ENCODE results near the gene SCAPER.
A peak's percentile ranks its signal among the peaks of the same experiment; 100 is the strongest.
"Not testable (repeated sequence)": the region's sequence is repeated elsewhere in the genome, so short reads cannot be mapped to it uniquely, and the experiment has no call there.

Gene SCAPER

DNA sequence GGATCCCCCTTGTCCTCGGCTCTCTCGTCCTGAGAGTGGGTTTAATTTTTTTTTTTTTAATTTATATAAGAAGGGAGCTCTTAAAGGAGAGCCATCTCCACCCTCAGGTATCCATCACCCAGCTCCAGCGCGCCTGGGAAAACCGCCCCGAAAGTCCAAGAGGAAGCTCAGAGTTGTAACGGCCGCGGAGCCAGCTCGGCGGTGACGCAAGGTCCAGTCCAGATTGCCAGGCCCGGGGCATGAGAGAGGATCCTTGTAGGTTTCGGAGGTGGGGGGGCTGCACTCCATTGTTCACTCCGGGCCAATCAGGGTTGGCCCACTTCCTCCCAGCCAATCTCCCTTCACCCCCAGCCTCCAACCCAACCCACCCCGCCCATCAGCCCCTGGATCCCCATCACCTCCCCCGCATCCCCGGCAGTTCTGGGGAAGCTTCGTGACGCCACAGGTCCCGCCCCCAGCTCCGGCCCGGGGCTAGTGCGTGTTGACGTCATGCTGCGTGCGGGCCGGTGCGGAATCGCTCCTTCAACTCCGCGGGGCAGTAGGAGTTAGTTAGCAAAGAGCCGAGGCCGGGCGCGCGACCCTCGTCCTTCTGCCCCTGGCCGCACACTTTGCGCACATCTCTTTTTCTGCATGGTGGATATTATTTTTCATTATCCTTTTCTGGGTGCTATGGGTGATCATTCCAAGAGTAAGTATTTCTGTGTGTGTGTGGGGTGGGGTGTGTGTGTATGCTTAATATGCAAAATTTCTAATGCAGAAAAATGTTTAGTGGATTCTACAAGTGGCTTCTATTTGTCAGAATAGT lies 568.7 kb downstream of the SCAPER start, which contains the start of gene ISL2:
ISL2 (plus strand) TSS at position 520 of the 805 bp plus-strand sequence; CDS start at position 631, 111 bp downstream.
- DNase-seq, result peak; percentile 98

DNA sequence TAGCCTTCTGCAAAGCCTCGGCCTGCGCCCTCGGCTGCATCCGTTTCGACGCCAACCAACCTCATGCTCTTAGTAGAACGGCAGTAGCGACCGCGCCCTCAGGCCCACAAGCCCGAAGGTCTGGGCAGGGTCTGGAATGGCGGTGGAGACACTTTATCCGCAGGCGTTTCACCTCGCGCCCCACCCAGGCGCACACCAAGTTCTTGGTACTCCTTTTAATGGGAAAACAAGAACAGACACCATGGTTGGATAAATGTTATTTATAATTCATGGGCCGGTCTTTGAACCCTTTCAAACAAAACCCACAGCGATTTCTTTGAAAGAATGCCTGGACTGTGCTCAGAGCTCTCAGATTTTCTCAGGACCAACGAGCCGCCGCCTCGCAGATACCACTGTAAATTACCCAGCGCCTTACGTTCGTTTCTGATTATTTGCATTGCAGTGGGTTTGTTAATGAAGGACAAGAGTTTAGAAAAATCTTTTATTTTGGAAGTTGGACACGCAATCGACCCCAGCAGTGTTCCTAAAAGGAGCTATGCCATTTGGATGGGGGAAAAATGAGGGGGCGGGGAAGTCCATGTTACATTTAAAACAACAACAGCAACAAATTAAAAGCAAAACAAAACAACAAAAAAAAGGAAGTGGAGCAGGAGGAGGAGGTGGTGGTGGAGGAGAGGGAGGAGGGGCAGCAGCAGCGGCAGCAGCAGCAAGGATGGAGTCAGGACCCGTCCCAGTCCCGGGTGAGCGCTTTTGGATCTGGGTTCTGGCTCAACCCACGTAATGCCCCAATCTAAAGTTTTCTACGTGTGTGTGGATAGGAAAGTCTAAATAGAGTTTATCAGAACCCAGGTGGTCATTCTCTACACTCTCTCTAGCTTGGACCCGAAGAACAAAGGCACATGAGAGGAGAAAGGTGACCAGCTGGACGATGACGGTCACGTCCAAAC lies 569.6 kb downstream of the SCAPER start:
- peak; percentile 84 for DNase-seq

DNA sequence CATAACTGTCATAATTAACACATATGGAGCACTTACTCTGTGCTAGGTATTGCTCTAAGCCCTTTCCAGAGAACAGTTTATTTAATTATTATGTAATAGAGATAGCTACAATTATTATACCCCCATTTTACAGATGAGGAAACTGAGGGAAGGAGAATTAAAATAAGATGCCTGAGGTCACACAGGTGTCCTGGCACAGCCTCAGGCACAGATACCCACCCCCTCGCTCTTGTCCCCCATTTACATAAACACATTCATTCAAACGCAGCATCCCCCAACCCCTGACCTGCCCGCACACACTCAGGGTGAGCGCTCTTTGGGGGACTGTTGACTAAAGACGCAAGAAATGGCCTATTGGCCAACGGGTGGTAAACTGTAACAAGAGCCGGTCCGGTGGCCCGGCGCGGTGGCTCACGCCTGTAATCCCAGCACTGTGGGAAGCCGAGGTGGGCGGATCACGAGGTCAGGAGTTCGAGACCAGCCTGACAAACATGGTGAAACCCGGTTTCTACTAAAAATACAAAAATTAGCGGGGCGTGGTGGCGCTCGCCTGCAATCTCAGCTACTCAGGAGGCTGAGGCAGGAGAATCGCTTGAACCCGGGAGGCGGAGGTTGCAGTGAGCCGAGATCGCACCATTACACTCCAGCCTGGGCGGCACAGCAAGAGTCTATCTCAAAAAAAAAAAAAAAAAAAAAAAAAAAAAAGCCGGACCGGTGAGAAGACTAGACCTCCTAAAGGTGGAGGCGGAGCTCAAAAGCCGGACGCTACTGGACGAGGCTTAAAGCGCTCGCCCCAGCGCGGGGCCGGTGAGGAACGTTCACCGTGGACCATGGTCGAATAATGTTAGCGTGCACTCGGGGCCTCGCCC lies 570.5 kb downstream of the SCAPER start:
- no peak for DNase-seq

DNA sequence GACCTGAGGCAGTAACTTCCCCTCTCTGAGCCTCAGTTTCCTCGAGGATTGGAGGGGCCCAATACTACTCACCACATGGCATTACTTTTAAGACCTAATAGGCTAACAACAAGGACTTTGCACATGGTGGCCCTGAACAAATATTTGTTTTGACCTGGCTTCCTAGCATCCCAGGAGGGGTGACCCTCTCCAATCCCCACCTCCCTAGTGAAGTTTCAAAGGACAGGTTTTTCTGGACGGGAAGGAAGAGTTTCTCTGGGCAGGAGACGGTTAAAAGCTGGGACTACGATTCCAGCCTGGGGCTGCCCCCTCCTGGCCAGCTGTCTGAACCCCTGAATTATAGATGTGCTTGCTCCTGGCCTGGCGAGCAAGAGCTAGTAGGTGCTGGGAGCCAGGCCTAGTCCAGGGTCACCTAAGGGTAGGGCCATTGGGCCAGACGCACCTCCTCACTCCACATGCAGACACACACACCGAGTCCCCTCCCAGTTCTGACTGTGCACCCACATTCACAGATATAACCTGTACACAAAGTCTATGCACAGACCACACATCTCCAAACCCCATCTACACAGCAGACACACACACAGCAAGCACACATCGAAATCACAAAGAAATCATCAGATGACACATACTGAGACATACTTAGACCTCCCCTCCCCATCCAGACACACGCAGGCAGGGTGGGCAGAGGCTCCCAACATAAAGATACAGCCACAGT lies 571.3 kb downstream of the SCAPER start:
- DNase-seq, result peak; percentile 26

DNA sequence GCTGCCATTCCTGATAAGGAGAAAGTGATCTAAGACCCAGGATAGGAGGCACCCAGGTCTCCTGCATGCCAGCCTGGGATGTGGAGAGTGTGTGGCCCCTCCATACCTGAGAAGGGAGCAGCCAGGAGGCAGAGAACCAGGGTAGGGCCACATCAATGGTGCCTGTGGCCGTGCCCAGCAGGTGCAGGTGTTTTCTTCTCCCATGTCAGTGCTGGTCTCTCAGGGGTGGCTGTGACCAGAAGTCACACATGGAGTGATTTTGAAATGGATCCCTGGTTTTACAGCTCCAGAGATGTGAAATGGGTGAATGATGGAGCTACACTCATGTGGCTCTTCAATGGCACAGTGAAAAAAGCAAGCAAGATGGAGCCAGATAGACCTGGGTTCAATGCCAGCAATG lies 571.8 kb downstream of the SCAPER start:
- no peak for DNase-seq

DNA sequence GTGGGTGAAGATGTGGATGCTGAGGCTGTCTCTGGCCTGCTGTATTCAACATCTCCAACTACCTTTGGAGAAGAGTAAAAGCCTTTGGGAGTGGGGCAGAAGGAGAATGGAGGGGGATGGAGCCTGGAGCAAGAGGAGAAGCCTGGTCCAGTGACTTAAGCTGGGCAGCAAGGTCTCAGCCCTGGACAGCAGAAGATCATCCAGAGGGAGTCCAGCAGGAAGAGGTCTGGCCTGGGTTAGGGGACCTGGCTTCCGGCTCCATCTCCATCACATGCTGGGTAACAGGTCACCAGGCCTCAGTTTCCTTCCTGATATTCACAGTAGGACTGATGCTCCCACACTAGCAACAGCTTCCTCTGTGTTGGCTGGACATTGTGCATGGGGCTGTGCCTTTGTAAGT lies 572.3 kb downstream of the SCAPER start:
- no peak for DNase-seq

DNA sequence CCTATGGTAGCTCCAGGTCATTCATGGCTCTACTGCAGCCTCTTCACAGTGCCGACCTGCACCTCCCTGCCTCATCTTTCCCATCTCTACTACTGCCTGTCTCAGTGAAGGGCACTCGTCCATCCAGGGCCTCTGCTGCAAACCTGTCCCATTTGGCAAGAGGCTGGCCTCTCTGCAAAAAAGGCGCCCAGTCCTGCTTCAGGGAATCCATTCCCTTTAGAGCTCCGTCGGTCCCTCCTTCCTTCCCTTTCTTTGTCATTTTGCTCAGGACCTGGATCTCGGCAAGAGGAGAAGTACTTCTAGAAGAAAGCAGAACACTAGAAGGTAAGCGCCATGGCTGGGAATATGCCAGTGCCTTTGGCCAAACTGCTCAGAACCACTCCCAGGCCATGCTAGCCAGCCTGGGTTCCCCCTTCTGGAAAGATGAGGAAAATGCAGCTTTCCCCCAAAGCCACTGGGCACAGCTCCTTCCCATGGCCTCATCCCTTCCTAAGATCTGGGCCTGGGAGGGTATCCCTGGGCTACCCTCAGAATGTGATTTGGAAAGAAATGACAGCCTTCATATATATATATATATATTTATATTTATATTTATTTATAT lies 575.0 kb downstream of the SCAPER start:
- DNase-seq, result peak; percentile 72

DNA sequence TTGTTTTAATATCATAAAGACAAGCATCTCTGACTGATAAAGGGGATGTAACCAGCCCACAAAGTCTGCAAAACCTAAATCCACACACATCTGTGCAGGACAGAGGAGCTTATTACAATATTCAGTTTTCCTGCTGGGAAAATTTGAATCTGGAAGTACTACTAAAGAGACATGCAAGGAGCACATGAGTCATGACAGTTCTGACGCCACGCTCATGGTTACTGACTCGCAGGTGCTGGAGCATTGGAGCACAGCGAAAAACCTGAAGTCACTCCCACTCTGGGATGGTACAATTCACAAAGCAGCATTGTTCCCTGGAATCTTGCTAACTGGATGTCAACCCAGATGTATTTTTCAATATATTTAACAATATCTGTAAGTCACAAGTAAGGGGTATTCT lies 576.2 kb downstream of the SCAPER start:
- no peak for DNase-seq

DNA sequence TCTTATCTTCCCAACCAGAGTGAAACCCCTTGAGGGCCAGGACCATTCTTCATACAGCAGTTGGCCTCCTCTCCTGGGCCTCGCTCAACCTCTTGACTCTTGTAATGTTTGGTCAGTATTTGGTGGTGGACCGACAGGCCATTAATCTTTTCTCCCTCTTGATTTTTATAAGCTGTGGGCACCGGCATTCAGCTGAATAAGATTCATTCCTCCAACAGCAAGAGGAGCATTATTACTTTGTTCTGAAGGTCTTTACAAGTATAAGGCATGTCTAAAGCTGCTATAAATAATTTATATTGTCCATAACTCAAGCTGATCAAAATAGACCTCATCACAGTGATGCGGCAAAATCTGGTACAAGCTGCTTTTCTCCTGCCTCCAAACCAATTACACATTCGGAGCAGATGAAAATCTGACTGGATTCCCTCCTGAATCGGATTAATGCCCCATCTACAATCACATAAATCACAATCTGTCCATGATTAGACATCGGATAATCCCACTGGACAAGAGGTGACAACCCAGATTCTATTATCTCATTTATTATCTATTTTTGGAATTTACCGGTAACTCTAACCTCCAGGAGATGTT lies 576.9 kb downstream of the SCAPER start:
- DNase-seq, result no peak

DNA sequence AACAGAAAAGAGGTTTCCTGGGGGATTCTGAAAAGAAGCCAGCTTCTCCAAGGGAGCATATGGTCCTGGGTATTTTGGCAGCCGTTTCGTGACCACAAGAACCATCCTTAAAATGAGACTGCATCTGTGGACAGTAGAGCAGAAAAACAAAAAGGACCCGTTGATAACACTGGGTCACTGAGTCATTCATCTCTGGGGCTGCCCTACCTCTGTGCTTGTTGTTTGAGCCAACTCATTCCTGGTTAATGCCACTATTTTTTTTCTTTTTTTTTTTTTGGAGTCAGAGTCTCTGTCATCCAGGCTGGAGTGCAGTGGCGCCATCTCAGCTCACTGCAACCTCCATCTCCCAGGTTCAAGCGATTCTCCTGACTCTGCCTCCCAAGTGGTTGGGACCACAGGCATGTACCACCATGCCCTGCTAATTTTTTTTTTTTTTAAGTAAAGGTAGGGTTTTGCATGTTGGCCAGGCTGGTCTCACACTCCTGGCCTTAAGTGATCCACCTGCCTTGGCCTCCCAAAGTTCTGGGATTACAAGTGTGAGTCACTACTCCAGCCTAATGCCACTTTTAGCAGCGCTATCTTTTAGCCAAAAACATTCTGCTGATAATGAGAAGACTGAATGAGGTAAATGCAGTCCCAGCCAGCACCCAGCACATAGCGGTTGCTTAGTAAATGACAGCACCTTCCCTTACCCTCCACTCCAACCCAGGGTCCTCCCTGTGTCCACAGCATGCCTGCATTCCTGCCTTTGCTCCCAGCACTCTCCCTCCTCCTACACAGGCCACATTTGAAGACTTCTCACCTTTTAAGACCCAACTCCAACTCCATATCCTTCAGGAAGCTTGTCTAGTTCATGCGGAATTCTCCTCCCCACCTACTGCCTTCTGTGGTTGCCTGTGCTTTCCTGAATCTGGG lies 577.7 kb downstream of the SCAPER start:
- DNase-seq, result no peak

DNA sequence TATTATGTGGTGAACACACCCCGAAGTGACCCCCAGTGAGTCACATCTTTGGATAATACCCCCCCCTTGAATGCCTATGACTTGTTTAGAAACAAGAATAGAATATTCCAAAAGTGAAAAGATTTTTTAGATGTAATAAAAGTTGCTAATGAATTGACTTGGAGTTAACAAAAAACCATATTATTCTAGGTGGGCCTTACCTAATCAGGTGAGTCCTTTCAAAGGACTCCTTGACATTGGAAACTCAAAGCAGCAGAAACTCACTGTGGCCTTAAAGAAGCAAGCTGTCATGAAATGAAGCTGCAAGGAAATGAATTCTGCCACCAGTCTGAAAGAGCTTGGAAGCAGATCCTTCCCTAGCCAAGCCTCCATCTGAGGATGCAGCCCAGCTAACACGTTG lies 579.4 kb downstream of the SCAPER start:
- DNase-seq, result no peak

DNA sequence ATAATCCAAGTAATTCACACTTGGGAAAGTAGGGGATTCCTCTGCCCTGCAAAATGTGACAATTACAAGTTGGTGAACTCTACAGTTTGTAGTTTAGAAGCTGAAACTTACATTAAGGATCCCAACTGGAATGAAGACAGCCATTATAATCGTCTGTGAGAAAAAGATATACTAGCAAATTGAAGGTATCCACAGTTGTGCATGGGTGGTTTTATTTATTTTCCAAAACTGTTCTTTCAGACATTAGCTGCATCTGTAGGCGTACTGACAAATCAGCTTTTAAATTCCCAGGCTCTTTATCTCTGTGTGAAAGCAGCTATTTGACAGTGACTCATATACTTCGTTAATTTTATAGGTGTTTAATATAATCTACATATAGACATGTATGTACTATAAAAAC lies 581.1 kb downstream of the SCAPER start:
- no peak for DNase-seq

DNA sequence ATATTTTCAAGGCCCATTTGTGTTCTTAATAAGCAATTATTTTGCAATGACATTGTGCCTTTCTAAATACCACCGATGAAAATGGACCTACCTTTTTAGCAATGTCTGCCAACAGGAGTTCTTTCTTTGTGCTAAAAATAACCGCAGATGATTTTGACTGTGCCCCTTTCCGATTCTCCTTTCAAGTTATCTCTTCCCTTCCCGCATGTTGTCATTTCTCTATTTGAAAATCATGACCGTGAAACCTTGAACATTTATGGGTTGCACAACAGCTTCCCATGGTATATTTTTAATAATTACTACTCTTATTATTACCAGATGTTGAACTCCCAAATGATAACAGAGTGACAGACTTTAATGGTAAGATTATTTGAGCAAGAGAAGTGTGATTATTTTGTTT lies 583.5 kb downstream of the SCAPER start:
- no peak for DNase-seq

DNA sequence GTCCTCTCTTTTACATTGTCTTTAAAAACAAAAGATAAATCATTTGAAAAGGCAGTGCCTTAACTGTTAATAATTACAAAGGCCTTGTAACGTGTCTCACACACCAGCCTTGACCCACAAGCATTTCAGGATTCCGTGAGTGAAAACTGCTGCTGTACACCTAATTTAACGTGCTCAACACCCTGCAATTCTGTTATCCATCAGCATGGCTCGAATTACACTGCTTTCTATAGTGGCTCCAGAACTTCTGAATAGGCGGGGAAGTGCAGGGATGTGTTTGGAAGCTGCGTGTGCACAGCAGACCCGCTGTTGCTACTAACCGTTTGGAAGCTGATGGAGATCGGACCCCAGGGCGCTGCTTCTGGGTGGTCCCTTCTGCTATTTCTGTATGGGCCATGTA lies 584.0 kb downstream of the SCAPER start:
- no peak for DNase-seq

DNA sequence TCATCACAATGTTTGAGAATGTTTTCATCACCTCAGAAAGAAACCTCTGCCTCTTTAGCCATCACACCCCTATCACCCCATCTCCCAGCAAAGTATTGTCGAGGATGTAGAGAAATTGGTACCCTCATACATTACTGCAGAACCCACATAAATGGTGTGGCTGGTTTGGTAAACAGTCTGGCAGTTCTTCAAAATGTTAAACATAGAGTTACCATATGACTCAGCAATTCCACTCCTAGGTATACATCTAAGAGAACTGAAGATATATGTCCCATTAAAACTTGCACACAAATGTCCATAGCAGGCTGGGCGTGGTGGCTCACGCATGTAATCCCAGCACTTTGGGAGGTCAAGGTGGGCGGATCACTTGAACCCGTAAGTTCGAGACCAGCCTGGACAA lies 585.1 kb downstream of the SCAPER start:
- DNase-seq, result no peak

DNA sequence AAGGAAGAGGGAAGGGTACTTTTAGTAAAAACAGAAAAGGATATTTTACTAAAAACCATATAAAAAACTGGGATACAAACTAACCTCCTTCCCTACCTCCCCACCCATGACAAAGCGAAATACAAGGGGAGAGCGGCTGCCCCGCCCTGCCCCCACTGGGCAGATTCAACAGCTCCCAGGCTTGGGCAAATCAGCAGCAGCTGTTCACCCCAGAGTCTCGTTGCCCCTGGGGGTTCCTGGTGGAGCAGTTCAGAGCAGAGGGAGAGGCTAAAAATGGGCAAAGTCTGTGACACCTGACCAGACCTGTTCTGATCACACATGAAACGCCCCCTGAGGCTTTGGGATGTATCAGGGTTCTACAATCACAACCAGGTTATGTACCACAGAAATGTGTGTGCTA lies 591.4 kb downstream of the SCAPER start:
- DNase-seq, result no peak

DNA sequence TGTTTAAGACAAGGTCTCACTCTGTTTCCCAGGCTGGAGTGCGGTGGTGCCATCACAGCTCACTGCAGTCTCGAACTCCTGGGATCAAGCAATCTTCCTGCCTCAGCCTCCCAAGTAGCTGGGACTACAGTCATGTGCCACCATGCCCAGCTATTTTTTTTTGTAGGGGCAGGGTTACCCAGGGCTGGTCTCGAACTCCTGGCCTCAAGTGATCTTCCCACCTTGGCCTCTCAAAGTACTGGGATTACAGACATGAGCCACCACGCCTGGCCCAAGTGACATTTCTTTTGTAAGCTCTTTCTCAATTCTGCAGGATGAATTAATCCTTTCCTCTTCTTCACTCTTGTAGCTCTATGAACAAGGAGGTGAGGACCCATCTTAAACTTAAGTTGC lies 592.0 kb downstream of the SCAPER start:
- DNase-seq, result not testable (repeated sequence)

DNA sequence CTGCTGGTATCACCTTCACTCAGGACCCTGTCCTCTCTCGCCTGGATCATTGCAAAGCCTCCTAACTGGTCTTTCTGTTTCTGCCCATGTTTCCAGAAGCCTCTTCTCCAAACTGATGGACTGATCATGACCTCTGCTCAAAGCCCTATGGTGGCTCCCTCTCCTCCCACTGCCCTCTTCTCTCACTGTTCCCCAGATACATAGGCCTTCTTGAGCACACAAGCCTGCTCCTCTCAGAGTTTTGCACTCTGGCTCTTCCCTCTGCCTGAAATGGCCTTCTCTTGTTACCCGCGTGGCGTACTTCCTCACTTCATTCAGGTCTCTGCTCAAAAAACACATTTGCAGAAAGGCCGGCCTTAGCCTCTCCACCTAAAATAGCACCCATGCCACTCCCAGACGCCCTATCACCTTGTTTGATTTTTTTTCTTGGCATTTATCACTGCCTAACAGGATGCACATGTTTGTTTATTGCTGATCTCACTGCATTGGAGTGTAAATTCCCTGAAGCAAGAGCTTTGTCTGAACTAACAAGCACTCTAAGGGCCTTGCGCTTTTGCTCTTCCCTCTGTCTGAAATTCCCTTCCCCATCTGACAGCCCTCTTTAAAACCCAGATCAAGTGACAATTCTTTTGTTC lies 592.5 kb downstream of the SCAPER start:
- no peak for DNase-seq

DNA sequence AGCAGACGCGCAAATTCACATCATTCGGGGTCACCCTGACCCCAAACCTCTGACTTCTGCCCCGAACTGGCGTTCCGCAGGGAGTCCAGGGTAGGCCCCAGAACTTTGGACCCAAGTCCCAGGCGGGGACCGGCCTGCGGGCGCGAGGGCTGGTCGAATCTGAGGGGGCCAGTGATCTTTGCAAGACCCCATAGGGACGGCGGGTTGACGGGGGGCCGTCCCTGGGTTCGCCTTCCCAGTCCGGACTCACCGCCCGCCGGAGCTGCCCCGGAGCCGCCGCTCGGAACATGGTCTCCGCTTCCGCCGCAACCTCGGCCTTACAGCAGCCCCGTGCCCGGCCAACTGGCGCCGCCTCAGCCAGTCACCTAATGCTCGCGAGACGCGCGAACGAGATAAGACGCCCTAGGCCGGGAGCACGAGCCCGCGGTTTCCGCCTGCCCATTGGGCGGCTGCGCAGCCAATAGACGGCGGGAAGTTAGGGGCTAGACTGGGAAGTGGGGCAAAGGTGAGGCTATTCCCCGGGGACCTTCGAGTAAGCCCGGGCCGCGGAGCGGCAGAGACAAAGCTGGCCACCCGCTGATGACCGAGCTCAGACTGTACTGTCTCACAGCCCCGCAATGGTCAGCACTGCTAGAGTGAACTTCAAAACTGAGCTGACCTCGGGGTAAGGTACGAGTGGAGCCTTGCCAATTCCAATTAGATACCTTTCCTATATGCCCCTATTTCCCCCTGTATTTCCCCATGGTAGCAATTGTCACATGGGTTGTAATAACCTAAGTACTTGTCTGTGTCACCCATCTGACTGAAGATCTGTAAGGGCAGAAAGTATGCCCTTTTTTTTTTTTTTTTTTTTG lies 593.8 kb downstream of the SCAPER start, which contains the start of gene ETFA:
ETFA (minus strand) TSS at position 370 of the 854 bp plus-strand sequence; CDS start at position 289, 81 bp downstream.
- peak; percentile 98 for DNase-seq

Measured in OCI-M1 (cell line).